Jurkat, Clone E6-1 (cell line): Measurements from ENCODE around the gene CLEC10A.
A peak's percentile ranks its signal among the peaks of the same experiment; 100 is the strongest.

Source experiments
- DNase-seq: peaks from one replicate; pipeline ENCODE4 v3.0.0-alpha.2; 2011; ENCODE audit warnings: low read depth, low spot score
- H3K4me3 ChIP-seq: 2 replicates; pipeline ENCODE4 v1.5.1; 2011; ENCODE audit warnings: mild to moderate bottlenecking, low read length, control low read depth, moderate library complexity

Gene CLEC10A

GRCh38 chr17:7045492-7046126 lies 34.4 kb downstream of the CLEC10A start:
- peak; percentile 79 for DNase-seq
- peak overlapping the region; percentile 66 for H3K4me3 ChIP-seq

GRCh38 chr17:7043497-7044198 lies 36.4 kb downstream of the CLEC10A start, which contains the start of gene SLC16A11:
SLC16A11 (minus strand) TSS chr17:7044092; CDS start chr17:7043513, 579 bp downstream.
- no peak within 1 kb of the TSS for H3K4me3 ChIP-seq
- no peak for DNase-seq

- no peak overlapping the region for H3K4me3 ChIP-seq
- no peak for DNase-seq
Measured at GRCh38 chr17:7043182-7043496, 36.9 kb downstream of the CLEC10A start.

- no peak overlapping the region for H3K4me3 ChIP-seq
- no peak for DNase-seq
Measured at GRCh38 chr17:7042501-7043181, 37.4 kb downstream of the CLEC10A start.

DNA sequence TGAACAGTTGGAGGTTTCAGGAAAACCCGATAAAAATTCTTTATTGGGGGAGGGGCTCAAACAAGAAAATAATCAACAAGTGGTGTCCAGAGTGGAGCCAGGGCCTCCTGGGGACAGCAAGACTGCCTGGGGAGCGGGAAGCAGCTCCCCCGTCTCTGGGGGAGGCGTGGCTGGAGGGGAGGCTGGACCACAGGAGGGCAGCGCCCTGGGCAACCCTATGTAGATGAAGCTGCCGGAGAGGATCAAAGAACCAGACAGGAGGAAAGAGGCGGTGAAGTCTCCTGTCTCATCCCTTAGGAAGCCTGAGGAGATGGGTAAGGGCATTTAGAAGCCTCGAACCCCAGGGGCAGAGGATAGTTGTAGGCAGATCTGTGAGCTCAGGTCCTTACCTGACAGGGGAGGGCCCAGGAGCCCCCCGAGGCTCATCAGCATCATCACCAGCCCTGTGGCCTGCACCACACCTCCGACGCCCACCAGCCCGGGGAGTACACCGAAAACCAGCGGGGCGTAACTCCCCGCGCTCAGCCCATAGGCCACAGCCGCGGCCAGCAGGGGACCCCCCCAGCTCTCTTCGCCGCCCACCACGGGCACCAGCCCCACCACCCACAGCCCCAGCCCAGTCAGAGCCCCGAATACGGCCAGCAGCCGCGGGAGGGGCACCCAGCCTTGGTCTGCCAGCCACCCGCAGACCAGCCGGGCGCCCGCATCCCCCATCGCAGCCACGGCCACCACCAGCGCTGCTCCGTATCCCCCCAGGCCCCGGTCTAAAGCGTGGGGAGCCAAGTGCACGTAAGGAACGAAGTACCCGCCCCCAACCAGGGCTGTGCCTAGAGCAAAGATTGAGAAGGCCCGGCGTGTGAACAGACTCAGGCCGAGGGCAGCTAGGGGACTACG lies 38.2 kb downstream of the CLEC10A start:
- H3K4me3 ChIP-seq = no peak overlapping the region
- DNase-seq = no peak

DNA sequence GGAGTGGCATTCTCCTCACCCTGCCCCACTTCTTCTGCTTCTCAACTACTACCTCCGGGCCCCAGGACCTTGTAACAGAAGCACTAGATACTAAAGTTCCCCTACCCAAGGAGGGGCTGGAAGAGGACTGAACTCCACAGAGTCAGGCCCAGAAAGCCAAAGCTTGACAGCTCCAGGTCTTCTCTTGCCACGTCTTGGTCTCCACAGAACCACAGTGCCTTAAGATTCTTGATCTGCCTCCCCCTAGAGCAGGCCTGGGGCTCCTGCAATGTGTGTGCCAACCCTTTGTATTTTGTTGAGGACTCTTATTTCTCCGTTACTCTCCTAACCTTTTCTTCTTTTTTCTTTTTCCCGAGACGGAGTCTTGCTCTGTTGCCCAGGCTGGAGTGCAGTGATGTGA lies 40.2 kb downstream of the CLEC10A start:
- no peak for DNase-seq
- H3K4me3 ChIP-seq = no peak overlapping the region

DNA sequence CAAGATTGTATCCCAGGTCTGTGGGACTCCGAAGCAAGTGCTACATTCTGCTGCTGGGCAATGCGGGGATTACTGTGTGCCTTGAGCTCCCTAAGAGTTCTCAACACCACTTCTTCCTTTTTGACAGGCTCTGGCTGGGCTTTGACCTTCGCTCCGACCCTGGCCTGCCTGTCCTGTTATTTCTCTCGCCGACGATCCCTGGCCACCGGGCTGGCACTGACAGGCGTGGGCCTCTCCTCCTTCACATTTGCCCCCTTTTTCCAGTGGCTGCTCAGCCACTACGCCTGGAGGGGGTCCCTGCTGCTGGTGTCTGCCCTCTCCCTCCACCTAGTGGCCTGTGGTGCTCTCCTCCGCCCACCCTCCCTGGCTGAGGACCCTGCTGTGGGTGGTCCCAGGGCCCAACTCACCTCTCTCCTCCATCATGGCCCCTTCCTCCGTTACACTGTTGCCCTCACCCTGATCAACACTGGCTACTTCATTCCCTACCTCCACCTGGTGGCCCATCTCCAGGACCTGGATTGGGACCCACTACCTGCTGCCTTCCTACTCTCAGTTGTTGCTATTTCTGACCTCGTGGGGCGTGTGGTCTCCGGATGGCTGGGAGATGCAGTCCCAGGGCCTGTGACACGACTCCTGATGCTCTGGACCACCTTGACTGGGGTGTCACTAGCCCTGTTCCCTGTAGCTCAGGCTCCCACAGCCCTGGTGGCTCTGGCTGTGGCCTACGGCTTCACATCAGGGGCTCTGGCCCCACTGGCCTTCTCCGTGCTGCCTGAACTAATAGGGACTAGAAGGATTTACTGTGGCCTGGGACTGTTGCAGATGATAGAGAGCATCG lies 41.8 kb downstream of the CLEC10A start:
- H3K4me3 ChIP-seq = no peak overlapping the region
- DNase-seq = no peak

GRCh38 chr17:7035591-7036368 lies 44.3 kb downstream of the CLEC10A start, which contains the start of gene SLC16A13:
SLC16A13 (plus strand) TSS chr17:7036015; CDS start chr17:7036383, 368 bp downstream.
- peak within 1 kb of the TSS; percentile 87 for H3K4me3 ChIP-seq
- DNase-seq = peak; percentile 97

DNA sequence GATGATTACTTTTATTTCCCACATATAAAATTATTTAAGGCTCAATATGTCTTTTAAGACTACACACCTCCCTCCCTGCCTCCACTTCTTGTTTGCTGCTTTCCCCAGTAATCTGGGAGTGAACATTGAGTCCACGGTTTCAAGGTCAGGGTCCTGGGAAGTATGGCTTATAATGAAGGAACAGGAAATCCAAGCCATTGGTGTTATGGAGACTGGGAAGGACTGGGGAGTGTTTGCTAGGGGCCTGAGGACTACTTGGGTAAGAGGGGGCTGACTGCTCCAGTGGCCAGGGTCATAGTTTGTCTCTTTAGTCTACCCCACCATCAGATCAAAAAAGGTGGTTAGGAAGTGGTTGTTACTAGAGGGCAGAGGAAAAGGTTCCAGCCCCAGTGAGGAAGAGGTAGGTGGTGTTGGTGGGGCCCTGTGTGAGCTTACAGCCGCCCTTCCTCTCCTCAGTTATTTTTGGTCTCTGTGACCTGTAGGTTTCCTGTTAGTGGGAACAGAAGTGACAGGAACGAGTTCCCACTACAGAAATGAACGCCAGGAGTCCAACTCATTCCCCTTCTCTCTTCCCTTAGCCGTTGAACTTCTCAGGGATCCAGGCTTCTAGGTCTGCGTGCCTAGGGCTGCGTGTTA lies 45.0 kb downstream of the CLEC10A start:
- peak overlapping the region; percentile 87 for H3K4me3 ChIP-seq
- DNase-seq = peak; percentile 70

DNA sequence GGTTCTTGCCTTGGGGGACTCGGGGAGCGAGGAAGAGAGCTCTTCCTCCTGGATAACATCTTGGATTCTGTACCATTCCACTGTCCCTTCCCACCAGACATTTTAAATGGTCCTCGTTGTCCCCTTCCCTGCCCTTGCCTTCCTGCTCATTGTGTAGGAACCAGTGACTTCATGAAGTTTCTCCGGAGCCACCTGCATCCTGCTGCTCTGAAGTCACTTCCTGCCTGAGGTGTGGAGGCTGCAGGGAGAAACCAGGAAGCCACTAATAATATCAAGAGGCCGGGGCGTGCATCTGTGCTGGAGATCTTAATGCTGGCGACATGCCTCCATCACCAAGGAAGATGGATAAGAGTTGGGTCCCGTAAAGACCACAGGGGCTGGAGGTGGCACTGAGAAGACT lies 50.4 kb downstream of the CLEC10A start:
- H3K4me3 ChIP-seq = peak overlapping the region; percentile 42
- DNase-seq = peak; percentile 79

DNA sequence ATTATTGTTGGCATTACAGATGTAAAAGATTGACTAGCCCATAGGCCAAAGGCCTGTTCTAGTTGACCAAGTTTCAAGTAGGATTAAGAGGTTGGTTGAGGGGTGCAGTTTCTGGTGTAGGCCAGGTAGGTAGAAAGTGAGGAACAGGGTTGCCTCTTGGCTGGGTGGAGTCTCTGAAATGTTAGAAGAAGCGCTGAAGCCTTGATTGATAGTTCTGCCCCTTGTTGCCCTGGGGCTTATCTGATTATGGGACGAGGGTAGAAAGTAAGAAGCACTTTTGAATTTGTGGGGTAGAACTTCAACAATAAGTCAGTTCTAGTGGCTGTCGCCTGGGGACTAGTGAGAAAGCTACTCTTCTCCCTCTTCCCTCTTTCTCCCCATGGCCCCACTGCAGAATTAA lies 51.0 kb downstream of the CLEC10A start:
- DNase-seq = no peak
- no peak overlapping the region for H3K4me3 ChIP-seq

DNA sequence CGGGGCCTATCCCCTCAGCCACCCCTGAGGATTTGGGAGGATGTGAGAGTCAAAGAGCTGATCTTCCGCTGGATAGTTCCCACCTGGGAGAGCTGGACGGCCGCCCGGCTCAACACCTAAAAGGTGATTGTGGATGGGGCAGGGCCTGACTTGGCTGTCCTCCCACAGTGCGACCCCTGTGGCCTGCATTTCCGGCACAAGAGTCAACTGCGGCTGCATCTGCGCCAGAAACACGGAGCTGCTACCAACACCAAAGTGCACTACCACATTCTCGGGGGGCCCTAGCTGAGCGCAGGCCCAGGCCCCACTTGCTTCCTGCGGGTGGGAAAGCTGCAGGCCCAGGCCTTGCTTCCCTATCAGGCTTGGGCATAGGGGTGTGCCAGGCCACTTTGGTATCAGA lies 52.7 kb downstream of the CLEC10A start:
- H3K4me3 ChIP-seq = no peak overlapping the region
- no peak for DNase-seq

DNA sequence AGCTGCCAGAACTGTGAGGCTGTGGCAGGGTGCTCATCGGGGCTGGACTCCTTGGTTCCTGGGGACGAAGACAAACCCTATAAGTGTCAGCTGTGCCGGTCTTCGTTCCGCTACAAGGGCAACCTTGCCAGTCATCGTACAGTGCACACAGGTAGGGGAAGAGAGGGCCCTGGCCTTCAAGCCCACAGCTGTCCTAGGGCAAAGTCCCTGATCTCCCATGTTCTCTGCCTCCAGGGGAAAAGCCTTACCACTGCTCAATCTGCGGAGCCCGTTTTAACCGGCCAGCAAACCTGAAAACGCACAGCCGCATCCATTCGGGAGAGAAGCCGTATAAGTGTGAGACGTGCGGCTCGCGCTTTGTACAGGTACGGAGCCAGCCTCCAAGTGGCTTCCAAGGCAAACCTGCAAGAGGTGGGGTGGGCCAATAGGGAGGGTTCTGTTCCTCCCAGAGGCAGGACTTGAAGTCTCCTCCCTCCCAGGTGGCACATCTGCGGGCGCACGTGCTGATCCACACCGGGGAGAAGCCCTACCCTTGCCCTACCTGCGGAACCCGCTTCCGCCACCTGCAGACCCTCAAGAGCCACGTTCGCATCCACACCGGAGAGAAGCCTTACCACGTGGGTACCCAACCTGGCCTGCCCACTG lies 53.5 kb downstream of the CLEC10A start:
- no peak overlapping the region for H3K4me3 ChIP-seq
- DNase-seq = no peak

DNA sequence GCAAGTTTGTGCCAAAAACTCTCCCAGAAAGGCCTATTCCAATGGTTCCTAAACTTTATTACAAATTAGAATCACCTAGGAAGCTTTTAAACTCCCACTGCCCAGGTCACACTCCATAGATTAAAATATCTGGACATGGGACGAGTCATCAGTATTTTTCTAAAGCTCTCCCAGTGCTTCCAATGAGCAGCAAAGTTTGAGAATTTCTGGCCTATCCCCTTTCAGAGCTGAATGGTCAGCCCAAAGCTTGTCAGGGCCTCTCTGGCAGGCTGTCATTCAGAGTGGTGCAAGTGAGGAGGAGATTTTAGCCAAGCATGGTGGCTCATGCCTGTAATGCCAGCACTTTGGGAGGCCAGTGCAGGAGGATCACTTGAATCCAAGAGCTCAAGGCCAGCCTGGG lies 54.8 kb downstream of the CLEC10A start:
- no peak for DNase-seq
- no peak overlapping the region for H3K4me3 ChIP-seq
